Measurements from ENCODE around the gene CRY2.
"Not testable (repeated sequence)": the region's sequence is repeated elsewhere in the genome, so short reads cannot be mapped to it uniquely, and the experiment has no call there.

CRY2 gene

GRCh38 chr11:45900916-45901617 lies 53.8 kb downstream of the CRY2 start:
- DNase-seq, result no peak

- DNase-seq, result no peak
Measured at GRCh38 chr11:45901626-45902025, 54.4 kb downstream of the CRY2 start.

GRCh38 chr11:45902452-45903380 lies 55.4 kb downstream of the CRY2 start:
- DNase-seq, result no peak

- DNase-seq, result no peak
Measured at GRCh38 chr11:45904309-45904915, 57.1 kb downstream of the CRY2 start.

GRCh38 chr11:45905095-45905494 lies 57.8 kb downstream of the CRY2 start:
- no peak for DNase-seq

GRCh38 chr11:45905576-45905975 lies 58.3 kb downstream of the CRY2 start:
- not testable (repeated sequence) for DNase-seq

GRCh38 chr11:45906096-45906682 lies 58.9 kb downstream of the CRY2 start:
- no peak for DNase-seq

- no peak for DNase-seq
Measured at GRCh38 chr11:45906965-45907611, 59.8 kb downstream of the CRY2 start, which contains the start of gene FREY1. Gene FREY1 (minus strand): TSS chr11:45907271. CDS start chr11:45907245, 26 bp downstream.

GRCh38 chr11:45907911-45908370 lies 60.7 kb downstream of the CRY2 start:
- DNase-seq, result peak; percentile 63

- DNase-seq, result no peak
Measured at GRCh38 chr11:45909594-45910475, 62.6 kb downstream of the CRY2 start.

GRCh38 chr11:45910623-45911022 lies 63.3 kb downstream of the CRY2 start:
- DNase-seq, result no peak

GRCh38 chr11:45913514-45913913 lies 66.2 kb downstream of the CRY2 start:
- no peak for DNase-seq

- DNase-seq, result no peak
Measured at GRCh38 chr11:45913942-45914635, 66.8 kb downstream of the CRY2 start.

- no peak for DNase-seq
Measured at GRCh38 chr11:45915446-45915845, 68.2 kb downstream of the CRY2 start.

GRCh38 chr11:45917286-45917622 lies 70.0 kb downstream of the CRY2 start:
- no peak for DNase-seq

- peak; percentile 99 for DNase-seq
Measured at GRCh38 chr11:45917623-45918330, 70.5 kb downstream of the CRY2 start, which contains the start of gene PEX16. Gene PEX16 (minus strand): TSS chr11:45917877. CDS start chr11:45917811, 66 bp downstream.

GRCh38 chr11:45918331-45918941 lies 71.2 kb downstream of the CRY2 start:
- peak; percentile 83 for DNase-seq

GRCh38 chr11:45918962-45919675 lies 71.8 kb downstream of the CRY2 start:
- DNase-seq, result peak; percentile 30
